ENCODE measurements around the gene MT4.
A peak's percentile ranks its signal among the peaks of the same experiment; 100 is the strongest.

Gene MT4

DNA sequence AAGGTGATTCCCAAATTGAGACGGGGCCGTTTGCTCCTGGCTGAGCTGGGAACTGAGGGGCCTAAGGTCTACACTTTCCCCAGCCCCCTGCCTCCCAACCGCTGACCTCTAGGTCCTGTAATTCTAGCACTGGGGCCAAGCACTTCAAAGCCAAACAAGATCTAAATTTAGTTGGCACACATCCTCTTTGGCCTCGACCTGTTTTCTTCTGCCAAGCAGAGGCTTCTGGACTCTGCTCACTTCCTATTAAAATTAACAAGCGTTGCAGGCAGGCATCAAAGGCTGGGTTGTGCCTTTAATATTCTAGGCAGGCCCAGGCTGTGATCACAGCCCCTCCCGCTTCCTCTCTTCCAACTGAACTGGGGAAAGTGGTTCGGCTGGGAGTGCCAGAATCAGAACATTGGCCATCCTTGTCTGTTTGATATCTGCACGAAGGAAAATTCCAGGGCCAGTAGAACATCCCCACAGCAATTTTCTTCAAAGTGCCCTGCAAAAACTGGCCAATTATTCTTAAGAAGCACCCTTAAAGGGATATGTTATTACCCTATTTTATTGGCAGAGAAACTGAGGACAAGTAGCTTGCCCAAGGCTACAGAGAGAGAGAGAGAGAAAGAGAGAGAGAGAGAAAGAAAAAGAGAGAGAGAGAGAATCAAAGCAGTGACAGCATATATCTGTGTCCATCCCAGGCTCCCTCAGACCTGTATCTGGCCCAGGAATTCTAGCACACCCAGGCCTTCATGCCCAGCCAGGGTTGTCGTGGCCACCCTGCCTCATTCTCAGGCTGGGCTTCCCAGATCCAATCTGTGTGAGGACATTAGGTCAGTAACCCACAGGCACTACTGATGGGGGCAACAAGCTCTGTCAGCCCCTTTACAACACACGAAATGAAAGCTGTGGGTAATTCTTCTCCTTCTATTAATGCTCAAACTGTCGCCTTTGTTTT is 12.8 kb upstream of the MT4 start:
- ChIA-PET CTCF (interaction anchor here (1.1 to 1.3 kb wide), 2 partner anchors 18 to 149 kb away, joined by 3 read pairs; no protein-coding TSS in a partner anchor), POLR2A (no interaction called here)
- Histone ChIP-seq H3K9me3 (ENCODE audit: control insufficient read depth, insufficient read depth, low read depth, low read length) (no peaks in the 10 kb centered on the region), H3K27ac (ENCODE audit: extremely low read depth, low read depth, low read length) (no peak overlapping the region), H3K4me1 (ENCODE audit: control insufficient read depth, insufficient read depth, low read length) (0 out of 2 replicates have a peak, but pooled peaks cover 5% of the 10 kb centered on the region), H3K4me3 (ENCODE audit: low read depth, low read length) (no peak overlapping the region), H3K36me3 (ENCODE audit: control insufficient read depth in 2 of 2, insufficient read depth in 1 of 2, low read length in 2 of 2) (no peaks in the 10 kb centered on the region)
- TF ChIP-seq, protein P1, sequence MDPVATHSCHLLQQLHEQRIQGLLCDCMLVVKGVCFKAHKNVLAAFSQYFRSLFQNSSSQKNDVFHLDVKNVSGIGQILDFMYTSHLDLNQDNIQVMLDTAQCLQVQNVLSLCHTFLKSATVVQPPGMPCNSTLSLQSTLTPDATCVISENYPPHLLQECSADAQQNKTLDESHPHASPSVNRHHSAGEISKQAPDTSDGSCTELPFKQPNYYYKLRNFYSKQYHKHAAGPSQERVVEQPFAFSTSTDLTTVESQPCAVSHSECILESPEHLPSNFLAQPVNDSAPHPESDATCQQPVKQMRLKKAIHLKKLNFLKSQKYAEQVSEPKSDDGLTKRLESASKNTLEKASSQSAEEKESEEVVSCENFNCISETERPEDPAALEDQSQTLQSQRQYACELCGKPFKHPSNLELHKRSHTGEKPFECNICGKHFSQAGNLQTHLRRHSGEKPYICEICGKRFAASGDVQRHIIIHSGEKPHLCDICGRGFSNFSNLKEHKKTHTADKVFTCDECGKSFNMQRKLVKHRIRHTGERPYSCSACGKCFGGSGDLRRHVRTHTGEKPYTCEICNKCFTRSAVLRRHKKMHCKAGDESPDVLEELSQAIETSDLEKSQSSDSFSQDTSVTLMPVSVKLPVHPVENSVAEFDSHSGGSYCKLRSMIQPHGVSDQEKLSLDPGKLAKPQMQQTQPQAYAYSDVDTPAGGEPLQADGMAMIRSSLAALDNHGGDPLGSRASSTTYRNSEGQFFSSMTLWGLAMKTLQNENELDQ (tag by site-specific recombination; IDR thresholded peaks at IDR 0.05; ENCODE audit: low read depth): no peak
- TF ChIP-seq, protein P2, sequence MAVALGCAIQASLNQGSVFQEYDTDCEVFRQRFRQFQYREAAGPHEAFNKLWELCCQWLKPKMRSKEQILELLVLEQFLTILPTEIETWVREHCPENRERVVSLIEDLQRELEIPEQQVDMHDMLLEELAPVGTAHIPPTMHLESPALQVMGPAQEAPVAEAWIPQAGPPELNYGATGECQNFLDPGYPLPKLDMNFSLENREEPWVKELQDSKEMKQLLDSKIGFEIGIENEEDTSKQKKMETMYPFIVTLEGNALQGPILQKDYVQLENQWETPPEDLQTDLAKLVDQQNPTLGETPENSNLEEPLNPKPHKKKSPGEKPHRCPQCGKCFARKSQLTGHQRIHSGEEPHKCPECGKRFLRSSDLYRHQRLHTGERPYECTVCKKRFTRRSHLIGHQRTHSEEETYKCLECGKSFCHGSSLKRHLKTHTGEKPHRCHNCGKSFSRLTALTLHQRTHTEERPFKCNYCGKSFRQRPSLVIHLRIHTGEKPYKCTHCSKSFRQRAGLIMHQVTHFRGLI (tag by site-specific recombination; IDR thresholded peaks at IDR 0.05): peak; percentile 74

DNA sequence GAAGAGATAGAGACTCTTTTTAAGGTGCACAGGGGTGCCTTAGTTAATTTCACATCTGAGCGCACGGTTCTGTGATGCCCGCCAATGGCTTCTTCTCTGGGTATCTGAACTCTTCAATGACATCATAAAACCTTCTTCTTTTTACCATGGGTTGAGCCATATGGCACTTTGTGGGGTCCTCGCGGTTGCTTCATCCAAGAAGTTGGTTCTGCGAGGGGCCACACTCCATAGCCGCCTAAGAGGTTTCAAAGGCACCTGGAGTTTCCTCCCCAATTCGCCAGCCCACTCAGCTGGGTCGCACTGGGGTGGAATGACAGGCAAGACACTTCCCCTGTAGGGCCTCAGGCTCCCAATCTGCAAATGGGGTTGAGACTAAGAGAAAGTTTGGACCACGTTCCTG is 10.4 kb upstream of the MT4 start:
- TF ChIP-seq ZNF555 (tag by site-specific recombination; conservative IDR thresholded peaks at IDR 0.05) (no peak), ZNF16 (tag by site-specific recombination; IDR thresholded peaks at IDR 0.05; ENCODE audit: low read depth) (no peak), ZNF571 (tag by site-specific recombination; IDR thresholded peaks at IDR 0.05) (no peak), ZNF133 (tag by site-specific recombination; IDR thresholded peaks at IDR 0.05) (no peak)
- TF ChIP-seq, protein P3, sequence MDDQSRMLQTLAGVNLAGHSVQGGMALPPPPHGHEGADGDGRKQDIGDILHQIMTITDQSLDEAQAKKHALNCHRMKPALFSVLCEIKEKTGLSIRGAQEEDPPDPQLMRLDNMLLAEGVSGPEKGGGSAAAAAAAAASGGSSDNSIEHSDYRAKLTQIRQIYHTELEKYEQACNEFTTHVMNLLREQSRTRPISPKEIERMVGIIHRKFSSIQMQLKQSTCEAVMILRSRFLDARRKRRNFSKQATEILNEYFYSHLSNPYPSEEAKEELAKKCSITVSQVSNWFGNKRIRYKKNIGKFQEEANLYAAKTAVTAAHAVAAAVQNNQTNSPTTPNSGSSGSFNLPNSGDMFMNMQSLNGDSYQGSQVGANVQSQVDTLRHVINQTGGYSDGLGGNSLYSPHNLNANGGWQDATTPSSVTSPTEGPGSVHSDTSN (CRISPR knock-in tag; IDR thresholded peaks at IDR 0.05): no peak
- TF ChIP-seq, protein P1 (tag by site-specific recombination; IDR thresholded peaks at IDR 0.05; ENCODE audit: low read depth): no peak

GRCh38 chr16:56558024-56558747 is 6.7 kb upstream of the MT4 start:
- no peaks in the 10 kb centered on the region for H3K9me3 ChIP-seq (ENCODE audit: control insufficient read depth, insufficient read depth, low read depth, low read length)
- no peaks in the 10 kb centered on the region for H3K4me1 ChIP-seq (ENCODE audit: control insufficient read depth, insufficient read depth, low read length)
- H3K36me3 ChIP-seq (ENCODE audit: control insufficient read depth in 2 of 2, insufficient read depth in 1 of 2, low read length in 2 of 2): no peaks in the 10 kb centered on the region
- ChIA-PET CTCF (no interaction called here), POLR2A (interaction anchor here (0.7 kb wide), 1 partner anchor 67 kb away, joined by 4 read pairs; no protein-coding TSS in a partner anchor)
- H3K27ac ChIP-seq (ENCODE audit: extremely low read depth, low read depth, low read length): no peak overlapping the region
- no peak overlapping the region for H3K4me3 ChIP-seq (ENCODE audit: low read depth, low read length)
- TF ChIP-seq ZNF18 (tag by site-specific recombination; IDR thresholded peaks at IDR 0.05) (no peak), ZBTB48 (tag by site-specific recombination; IDR thresholded peaks at IDR 0.05) (peak; percentile 64; the same call in 1 of the 2 replicates), ZIC2 (tag by site-specific recombination; IDR thresholded peaks at IDR 0.05) (0 out of 2 replicates have a peak, but pooled peaks have one; percentile 19), ZNF792 (tag by site-specific recombination; IDR thresholded peaks at IDR 0.05) (no peak), SCRT1 (tag by site-specific recombination; IDR thresholded peaks at IDR 0.05; ENCODE audit: borderline replicate concordance) (peak; percentile 42; the same call in 1 of the 2 replicates), ZNF639 (tag by site-specific recombination; IDR thresholded peaks at IDR 0.05) (no peak), SP7 (tag by site-specific recombination; IDR thresholded peaks at IDR 0.05) (peak; percentile 99)
- TF ChIP-seq, protein P4, sequence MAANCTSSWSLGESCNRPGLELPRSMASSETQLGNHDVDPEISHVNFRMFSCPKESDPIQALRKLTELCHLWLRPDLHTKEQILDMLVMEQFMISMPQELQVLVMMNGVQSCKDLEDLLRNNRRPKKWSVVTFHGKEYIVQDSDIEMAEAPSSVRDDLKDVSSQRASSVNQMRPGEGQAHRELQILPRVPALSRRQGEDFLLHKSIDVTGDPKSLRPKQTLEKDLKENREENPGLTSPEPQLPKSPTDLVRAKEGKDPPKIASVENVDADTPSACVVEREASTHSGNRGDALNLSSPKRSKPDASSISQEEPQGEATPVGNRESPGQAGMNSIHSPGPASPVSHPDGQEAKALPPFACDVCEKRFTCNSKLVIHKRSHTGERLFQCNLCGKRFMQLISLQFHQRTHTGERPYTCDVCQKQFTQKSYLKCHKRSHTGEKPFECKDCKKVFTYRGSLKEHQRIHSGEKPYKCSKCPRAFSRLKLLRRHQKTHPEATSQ (tag by site-specific recombination; IDR thresholded peaks at IDR 0.05): no peak

More for the DNA sequence above, 10.4 kb upstream of the MT4 start:
- Histone ChIP-seq H3K4me1 (ENCODE audit: control insufficient read depth, insufficient read depth, low read length) (no peaks in the 10 kb centered on the region), H3K36me3 (ENCODE audit: control insufficient read depth in 2 of 2, insufficient read depth in 1 of 2, low read length in 2 of 2) (no peaks in the 10 kb centered on the region), H3K9me3 (ENCODE audit: control insufficient read depth, insufficient read depth, low read depth, low read length) (no peaks in the 10 kb centered on the region), H3K27ac (ENCODE audit: extremely low read depth, low read depth, low read length) (no peak overlapping the region), H3K4me3 (ENCODE audit: low read depth, low read length) (no peak overlapping the region)
- ChIA-PET CTCF (no interaction called here), POLR2A (no interaction called here)
